IPS-15b (cell line): ENCODE data around the gene TRIP11.

Source experiments
- H3K27me3 ChIP-seq: one replicate; pipeline ENCODE4 v1.6.1; 2013; ENCODE audit warnings: low read length; ENCODE audit not compliant: control insufficient read depth, insufficient read depth
- H3K36me3 ChIP-seq: one replicate; pipeline ENCODE4 v1.6.1; 2013; ENCODE audit warnings: low read length; ENCODE audit not compliant: control insufficient read depth, insufficient read depth
- H3K4me1 ChIP-seq: one replicate; pipeline ENCODE4 v1.6.1; 2013; ENCODE audit warnings: mild to moderate bottlenecking, low read length; ENCODE audit not compliant: control insufficient read depth, insufficient read depth
- H3K4me3 ChIP-seq: one replicate; pipeline ENCODE4 v1.5.1; 2013; ENCODE audit warnings: low read depth, low read length
- H3K9ac ChIP-seq: one replicate; pipeline ENCODE4 v1.6.1; 2013; ENCODE audit warnings: low read depth, mild to moderate bottlenecking, low read length
- H3K9me3 ChIP-seq: one replicate; pipeline ENCODE4 v1.6.1; 2013; ENCODE audit warnings: mild to moderate bottlenecking, low read length; ENCODE audit not compliant: control insufficient read depth, insufficient read depth

Gene TRIP11

GRCh38 chr14:91926131-91926890 is 113.5 kb downstream of the TRIP11 start:
- Histone ChIP-seq H3K4me1 (no peaks in the 10 kb centered on the region), H3K9me3 (no peaks in the 10 kb centered on the region), H3K36me3 (no peaks in the 10 kb centered on the region), H3K4me3 (no peak overlapping the region), H3K27me3 (no peaks in the 10 kb centered on the region), H3K9ac (no peak overlapping the region)

GRCh38 chr14:91925727-91926121 is 114.1 kb downstream of the TRIP11 start:
- Histone ChIP-seq H3K9me3 (no peaks in the 10 kb centered on the region), H3K36me3 (no peaks in the 10 kb centered on the region), H3K9ac (no peak overlapping the region)

DNA sequence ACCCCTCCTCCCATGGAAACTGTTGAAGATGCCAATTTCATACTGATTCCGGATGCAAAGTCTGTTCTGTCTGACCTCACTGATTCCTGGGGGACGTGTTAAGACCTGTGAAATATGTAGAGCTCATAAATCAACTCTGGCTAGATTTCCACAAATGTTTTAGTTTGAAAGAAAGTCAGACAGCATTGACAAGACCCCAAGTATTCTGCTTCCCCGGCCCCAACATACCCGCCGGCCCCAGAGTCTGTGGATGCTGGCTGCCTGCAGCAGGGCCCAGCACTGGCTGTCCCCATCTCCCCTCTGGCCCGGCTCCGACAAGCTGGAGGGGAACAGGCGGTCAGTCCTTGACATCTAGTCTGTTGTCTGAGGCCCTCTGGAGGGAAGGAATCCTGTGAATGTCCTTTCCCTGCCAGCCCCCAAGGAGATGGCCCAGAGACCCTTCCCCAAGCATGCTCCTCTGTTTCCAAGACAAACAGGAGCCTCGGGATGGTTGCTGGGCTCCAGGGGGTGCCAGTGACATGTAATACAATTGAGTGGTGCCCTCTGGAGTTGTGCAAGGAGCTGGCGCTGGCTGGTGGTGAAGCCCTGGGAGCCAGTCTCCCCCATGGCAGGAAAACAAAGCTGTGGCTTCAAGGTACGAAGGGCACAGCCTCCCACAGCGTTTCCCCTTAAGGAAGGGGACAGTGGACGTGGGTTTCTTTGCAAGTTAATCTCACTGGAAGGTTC is 114.7 kb downstream of the TRIP11 start:
- H3K4me3 ChIP-seq = no peak overlapping the region
- no peaks in the 10 kb centered on the region for H3K36me3 ChIP-seq
- no peak overlapping the region for H3K9ac ChIP-seq
- no peaks in the 10 kb centered on the region for H3K27me3 ChIP-seq
- H3K9me3 ChIP-seq = no peaks in the 10 kb centered on the region
- no peaks in the 10 kb centered on the region for H3K4me1 ChIP-seq

More at GRCh38 chr14:91925727-91926121, 114.1 kb downstream of the TRIP11 start:
- Histone ChIP-seq H3K27me3 (no peaks in the 10 kb centered on the region), H3K4me1 (no peaks in the 10 kb centered on the region), H3K4me3 (no peak overlapping the region)

DNA sequence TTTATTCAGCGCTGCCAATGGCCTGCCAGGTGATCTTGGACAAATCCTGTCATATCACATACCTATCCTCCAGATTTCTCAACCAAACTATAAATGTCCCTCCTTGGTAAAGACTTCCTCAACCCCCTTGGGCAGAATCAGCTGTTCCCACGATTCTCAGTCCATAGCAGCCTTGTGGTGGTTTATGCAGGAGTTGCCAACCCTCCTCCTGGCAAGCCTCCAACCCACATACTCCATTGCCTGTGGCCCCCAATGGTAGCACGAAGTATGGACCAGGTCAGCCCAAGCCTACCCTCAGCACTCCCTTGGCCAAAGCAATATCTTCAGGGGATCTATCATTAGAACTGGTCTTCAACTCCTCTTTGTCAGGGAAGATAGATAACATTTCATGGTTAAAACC is 119.3 kb downstream of the TRIP11 start:
- H3K9me3 ChIP-seq = no peaks in the 10 kb centered on the region
- H3K27me3 ChIP-seq = no peaks in the 10 kb centered on the region
- H3K4me3 ChIP-seq = no peak overlapping the region
- H3K9ac ChIP-seq = no peak overlapping the region
- no peaks in the 10 kb centered on the region for H3K4me1 ChIP-seq
- no peaks in the 10 kb centered on the region for H3K36me3 ChIP-seq

- H3K4me1 ChIP-seq = no peaks in the 10 kb centered on the region
Measured at GRCh38 chr14:91919814-91920213, 120.0 kb downstream of the TRIP11 start.

GRCh38 chr14:91918186-91918883 is 121.5 kb downstream of the TRIP11 start:
- H3K4me1 ChIP-seq = no peaks in the 10 kb centered on the region
- H3K27me3 ChIP-seq = no peaks in the 10 kb centered on the region

More at GRCh38 chr14:91919814-91920213, 120.0 kb downstream of the TRIP11 start:
- Histone ChIP-seq H3K4me3 (no peak overlapping the region), H3K9me3 (no peaks in the 10 kb centered on the region), H3K9ac (no peak overlapping the region), H3K36me3 (no peaks in the 10 kb centered on the region), H3K27me3 (no peaks in the 10 kb centered on the region)

More at GRCh38 chr14:91918186-91918883, 121.5 kb downstream of the TRIP11 start:
- Histone ChIP-seq H3K4me3 (no peak overlapping the region), H3K9me3 (no peaks in the 10 kb centered on the region), H3K9ac (no peak overlapping the region), H3K36me3 (no peaks in the 10 kb centered on the region)
